ENCODE data around the gene LIMCH1.
"Not testable (repeated sequence)": the region's sequence is repeated elsewhere in the genome, so short reads cannot be mapped to it uniquely, and the experiment has no call there.

The LIMCH1 gene

DNA sequence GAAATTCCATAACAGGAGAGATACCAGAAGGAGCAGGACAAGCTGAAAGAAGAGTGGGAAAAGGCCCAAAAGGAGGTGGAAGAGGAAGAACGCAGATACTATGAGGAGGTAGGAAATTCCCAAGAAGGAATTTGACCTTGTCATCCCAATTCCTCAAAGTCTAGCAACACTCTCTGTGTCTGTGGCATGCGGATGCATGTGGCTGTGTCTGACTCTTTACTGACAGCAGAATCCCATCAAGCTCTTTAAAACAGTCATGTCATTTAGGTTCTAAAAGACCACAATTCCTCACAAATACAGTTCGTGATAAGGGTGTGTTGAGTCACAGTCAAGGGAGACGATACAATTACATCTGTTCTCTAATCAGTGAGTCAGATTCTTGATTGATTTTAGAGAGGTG is 142.0 kb downstream of the LIMCH1 start:
- Mint-ChIP-seq H3K27ac (no peak overlapping the region), H3K36me3 (ENCODE audit: low read depth) (no peaks in the 10 kb centered on the region), H3K27me3 (peaks cover 4% of the 10 kb centered on the region), H3K4me1 (ENCODE audit: low read depth) (no peaks in the 10 kb centered on the region), H3K9me3 (no peaks in the 10 kb centered on the region), H3K4me3 (no peak overlapping the region)
- intact Hi-C loops (cut with micrococcal nuclease): no loop called here

DNA sequence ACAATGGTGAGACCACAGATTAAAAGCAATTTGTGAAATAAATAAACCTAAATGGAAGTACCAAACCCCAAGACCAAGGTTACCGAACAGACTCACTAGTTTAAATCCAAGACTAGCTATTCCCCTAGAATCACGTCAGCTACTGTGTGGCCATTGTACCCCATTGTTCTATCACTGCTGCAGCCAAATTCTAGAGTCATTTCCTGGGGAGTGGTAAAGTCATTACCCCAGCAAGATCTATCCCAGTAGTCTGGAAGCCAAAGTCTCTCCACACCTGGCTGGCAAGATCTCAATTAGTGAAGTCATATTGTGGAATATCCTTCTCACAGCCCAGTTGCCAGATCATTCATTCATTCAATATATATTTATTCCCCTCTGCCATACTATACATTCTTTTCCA is 143.1 kb downstream of the LIMCH1 start:
- no peaks in the 10 kb centered on the region for H3K4me1 Mint-ChIP-seq (ENCODE audit: low read depth)
- intact Hi-C loops (cut with micrococcal nuclease): no loop called here
- no peak overlapping the region for H3K27ac Mint-ChIP-seq
- H3K36me3 Mint-ChIP-seq (ENCODE audit: low read depth): no peaks in the 10 kb centered on the region
- no peak overlapping the region for H3K4me3 Mint-ChIP-seq
- H3K27me3 Mint-ChIP-seq: peaks cover 4% of the 10 kb centered on the region
- no peaks in the 10 kb centered on the region for H3K9me3 Mint-ChIP-seq

DNA sequence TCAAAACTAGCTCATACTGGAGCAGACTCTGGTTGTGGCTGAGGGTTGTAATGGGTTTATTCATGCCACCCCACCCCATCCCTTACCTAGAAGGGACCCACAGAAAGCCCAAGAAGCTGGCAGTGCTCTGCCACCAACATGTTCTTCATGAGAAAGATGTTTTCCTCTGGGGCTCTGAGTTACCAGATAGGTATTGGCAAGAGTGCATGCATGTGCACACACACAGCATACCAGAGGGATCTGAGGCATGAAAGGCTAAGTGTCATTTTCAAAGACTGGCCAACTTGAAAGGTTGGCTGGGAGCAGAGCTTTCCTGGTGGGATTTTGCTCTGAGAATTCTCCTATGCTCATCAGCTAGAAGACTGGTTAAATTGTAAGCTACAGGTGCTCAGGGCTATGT is 145.4 kb downstream of the LIMCH1 start:
- intact Hi-C loops (cut with micrococcal nuclease): no loop called here
- Mint-ChIP-seq H3K9me3 (no peaks in the 10 kb centered on the region), H3K27me3 (peaks cover 4% of the 10 kb centered on the region), H3K4me3 (no peak overlapping the region), H3K4me1 (ENCODE audit: low read depth) (no peaks in the 10 kb centered on the region), H3K27ac (no peak overlapping the region), H3K36me3 (ENCODE audit: low read depth) (no peaks in the 10 kb centered on the region)

DNA sequence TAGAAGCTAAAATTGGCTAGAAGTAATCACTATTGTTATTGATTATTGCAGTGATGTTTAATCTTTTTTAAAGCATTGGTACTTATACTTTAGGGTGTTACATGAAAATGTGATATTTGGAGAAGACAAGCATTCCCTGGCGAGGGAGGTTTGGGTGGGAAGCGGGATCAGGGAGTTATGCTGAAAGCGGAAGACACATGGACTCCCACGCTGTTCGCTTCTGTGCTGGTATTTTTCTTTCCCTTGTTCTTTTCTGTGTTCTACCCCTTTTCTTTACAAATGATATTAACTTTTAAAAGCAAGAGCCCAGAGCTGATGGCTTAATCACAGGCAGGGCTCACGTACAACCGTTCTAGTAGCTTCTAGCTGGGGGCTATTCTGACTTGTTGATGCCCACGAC is 148.9 kb downstream of the LIMCH1 start:
- intact Hi-C loops (cut with micrococcal nuclease): no loop called here
- no peaks in the 10 kb centered on the region for H3K36me3 Mint-ChIP-seq (ENCODE audit: low read depth)
- no peaks in the 10 kb centered on the region for H3K4me1 Mint-ChIP-seq (ENCODE audit: low read depth)
- H3K4me3 Mint-ChIP-seq: no peak overlapping the region
- H3K9me3 Mint-ChIP-seq: no peaks in the 10 kb centered on the region
- H3K27me3 Mint-ChIP-seq: no peaks in the 10 kb centered on the region
- H3K27ac Mint-ChIP-seq: no peak overlapping the region

DNA sequence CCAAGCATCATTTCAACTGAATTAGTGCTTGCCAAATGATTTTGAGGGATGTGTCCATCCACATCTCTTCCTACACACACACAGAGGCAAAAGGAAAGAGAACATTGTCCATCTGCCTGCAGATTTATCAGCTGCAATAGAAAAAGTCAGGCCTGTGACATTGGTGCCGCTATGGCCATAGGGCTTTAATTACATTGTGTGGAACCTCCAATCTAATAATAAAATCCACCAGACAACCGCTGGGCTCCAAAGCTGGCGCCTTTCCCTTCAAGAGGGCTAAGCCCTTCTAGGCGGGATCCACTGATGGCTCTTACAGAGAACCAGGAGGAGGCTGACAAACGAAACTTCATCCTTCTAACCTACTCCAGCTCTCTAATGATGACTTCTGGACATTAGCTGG is 150.0 kb downstream of the LIMCH1 start:
- Mint-ChIP-seq H3K27me3 (no peaks in the 10 kb centered on the region), H3K27ac (no peak overlapping the region), H3K9me3 (no peaks in the 10 kb centered on the region), H3K4me3 (no peak overlapping the region), H3K4me1 (ENCODE audit: low read depth) (no peaks in the 10 kb centered on the region), H3K36me3 (ENCODE audit: low read depth) (no peaks in the 10 kb centered on the region)
- intact Hi-C loops (cut with micrococcal nuclease): no loop called here

- Mint-ChIP-seq H3K27me3 (peaks cover 7% of the 10 kb centered on the region), H3K27ac (no peak overlapping the region), H3K9me3 (no peaks in the 10 kb centered on the region), H3K4me1 (ENCODE audit: low read depth) (no peaks in the 10 kb centered on the region), H3K36me3 (ENCODE audit: low read depth) (no peaks in the 10 kb centered on the region), H3K4me3 (no peak overlapping the region)
- intact Hi-C loops (cut with micrococcal nuclease): loop anchor here (2.0 to 10.0 kb wide), 2 partner anchors 196 to 822 kb away; no protein-coding TSS in a partner anchor
Measured at GRCh38 chr4:41692717-41693345, 154.9 kb downstream of the LIMCH1 start.

- Mint-ChIP-seq H3K36me3 (ENCODE audit: low read depth) (no peaks in the 10 kb centered on the region), H3K27ac (no peak overlapping the region), H3K9me3 (no peaks in the 10 kb centered on the region), H3K4me3 (no peak overlapping the region), H3K4me1 (ENCODE audit: low read depth) (no peaks in the 10 kb centered on the region), H3K27me3 (peaks cover 9% of the 10 kb centered on the region)
- intact Hi-C loops (cut with micrococcal nuclease): loop anchor here (2.0 to 10.0 kb wide), 2 partner anchors 195 to 821 kb away; no protein-coding TSS in a partner anchor
Measured at GRCh38 chr4:41693629-41694028, 155.7 kb downstream of the LIMCH1 start.

DNA sequence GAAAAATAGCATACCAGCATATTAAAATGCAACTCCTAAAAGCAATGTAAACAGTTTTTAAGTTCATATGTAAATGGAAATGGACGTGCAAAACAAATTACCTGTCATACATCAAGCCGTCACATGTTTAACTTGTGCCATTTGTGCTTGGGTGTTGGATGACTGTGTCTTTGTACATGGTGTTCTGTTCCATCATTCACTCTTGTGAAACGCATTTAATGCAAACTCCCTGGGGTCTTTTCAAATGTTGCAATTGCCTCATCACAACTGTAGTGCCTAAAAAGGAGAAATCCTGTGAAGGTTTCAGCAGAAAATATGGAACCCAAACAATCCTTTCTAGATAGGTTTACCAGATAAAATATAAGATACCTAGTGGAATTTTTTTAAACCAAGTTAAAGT is 158.2 kb downstream of the LIMCH1 start:
- no peak overlapping the region for H3K4me3 Mint-ChIP-seq
- no peaks in the 10 kb centered on the region for H3K4me1 Mint-ChIP-seq (ENCODE audit: low read depth)
- no peak overlapping the region for H3K27ac Mint-ChIP-seq
- H3K27me3 Mint-ChIP-seq: peaks cover 17% of the 10 kb centered on the region
- H3K9me3 Mint-ChIP-seq: no peaks in the 10 kb centered on the region
- intact Hi-C loops (cut with micrococcal nuclease): loop anchor here (10.0 kb wide), 1 partner anchor 819 kb away; no protein-coding TSS in a partner anchor
- H3K36me3 Mint-ChIP-seq (ENCODE audit: low read depth): no peaks in the 10 kb centered on the region

GRCh38 chr4:41696763-41697162 is 158.8 kb downstream of the LIMCH1 start:
- no peaks in the 10 kb centered on the region for H3K36me3 Mint-ChIP-seq (ENCODE audit: low read depth)
- intact Hi-C loops (cut with micrococcal nuclease): loop anchor here (10.0 kb wide), 1 partner anchor 818 kb away; no protein-coding TSS in a partner anchor

DNA sequence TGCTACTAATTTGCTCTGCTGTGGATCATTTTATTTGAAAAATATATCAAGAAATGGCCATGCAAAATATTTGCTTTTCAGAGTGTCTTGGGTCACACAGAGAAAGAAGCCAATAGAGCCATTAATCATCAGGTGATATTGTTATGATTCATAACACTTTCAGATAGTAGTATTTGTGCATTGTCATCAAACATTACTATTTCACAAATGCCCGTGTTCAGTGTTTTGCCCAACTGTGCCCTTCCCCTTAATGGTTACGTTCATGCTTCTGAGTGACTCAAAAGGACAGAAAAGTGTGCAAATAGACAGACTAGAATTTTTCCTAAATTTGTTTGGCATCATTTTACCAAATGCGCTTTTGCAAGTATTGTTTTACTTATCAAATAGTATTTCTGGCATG is 164.0 kb downstream of the LIMCH1 start:
- no peak overlapping the region for H3K27ac Mint-ChIP-seq
- H3K36me3 Mint-ChIP-seq (ENCODE audit: low read depth): no peaks in the 10 kb centered on the region
- no peak overlapping the region for H3K4me3 Mint-ChIP-seq
- intact Hi-C loops (cut with micrococcal nuclease): no loop called here
- H3K4me1 Mint-ChIP-seq (ENCODE audit: low read depth): no peaks in the 10 kb centered on the region
- H3K27me3 Mint-ChIP-seq: peaks cover 33% of the 10 kb centered on the region
- no peaks in the 10 kb centered on the region for H3K9me3 Mint-ChIP-seq

More at GRCh38 chr4:41696763-41697162, 158.8 kb downstream of the LIMCH1 start:
- Mint-ChIP-seq H3K27me3 (peaks cover 17% of the 10 kb centered on the region), H3K9me3 (no peaks in the 10 kb centered on the region), H3K4me3 (no peak overlapping the region), H3K27ac (no peak overlapping the region), H3K4me1 (ENCODE audit: low read depth) (no peaks in the 10 kb centered on the region)

DNA sequence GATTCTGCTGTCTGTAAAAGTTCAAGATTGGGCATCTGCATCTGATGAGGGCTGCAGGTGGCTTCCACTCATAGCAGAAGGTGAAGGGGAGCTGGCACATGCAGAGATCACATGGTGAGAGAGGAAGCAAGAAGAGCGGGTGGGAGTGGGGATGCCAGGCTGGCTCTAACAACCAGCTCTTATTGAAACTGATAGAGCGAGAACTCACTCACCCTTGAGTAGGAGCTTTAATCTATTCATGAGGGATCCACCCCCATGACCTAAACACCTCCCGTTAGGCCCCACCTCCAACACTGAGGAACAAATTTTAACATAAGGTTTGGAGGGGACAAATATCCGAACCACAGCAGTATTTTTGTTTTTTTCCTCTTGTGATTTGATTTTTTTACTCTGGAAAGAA is 164.8 kb downstream of the LIMCH1 start:
- no peaks in the 10 kb centered on the region for H3K9me3 Mint-ChIP-seq
- peaks cover 33% of the 10 kb centered on the region for H3K27me3 Mint-ChIP-seq
- no peak overlapping the region for H3K27ac Mint-ChIP-seq
- H3K36me3 Mint-ChIP-seq (ENCODE audit: low read depth): no peaks in the 10 kb centered on the region
- intact Hi-C loops (cut with micrococcal nuclease): no loop called here
- no peaks in the 10 kb centered on the region for H3K4me1 Mint-ChIP-seq (ENCODE audit: low read depth)
- no peak overlapping the region for H3K4me3 Mint-ChIP-seq

- no peaks in the 10 kb centered on the region for H3K36me3 Mint-ChIP-seq (ENCODE audit: low read depth)
- peaks cover 35% of the 10 kb centered on the region for H3K27me3 Mint-ChIP-seq
- intact Hi-C loops (cut with micrococcal nuclease): no loop called here
- no peaks in the 10 kb centered on the region for H3K4me1 Mint-ChIP-seq (ENCODE audit: low read depth)
- H3K9me3 Mint-ChIP-seq: no peaks in the 10 kb centered on the region
- no peak overlapping the region for H3K27ac Mint-ChIP-seq
- no peak overlapping the region for H3K4me3 Mint-ChIP-seq
Measured at GRCh38 chr4:41703785-41704184, 165.8 kb downstream of the LIMCH1 start.

GRCh38 chr4:41709844-41710481 is 172.0 kb downstream of the LIMCH1 start:
- H3K9me3 Mint-ChIP-seq: no peaks in the 10 kb centered on the region
- no peaks in the 10 kb centered on the region for H3K36me3 Mint-ChIP-seq (ENCODE audit: low read depth)
- no peak overlapping the region for H3K27ac Mint-ChIP-seq
- intact Hi-C loops (cut with micrococcal nuclease): no loop called here
- H3K4me3 Mint-ChIP-seq: no peak overlapping the region
- peaks cover 10% of the 10 kb centered on the region for H3K27me3 Mint-ChIP-seq
- H3K4me1 Mint-ChIP-seq (ENCODE audit: low read depth): no peaks in the 10 kb centered on the region

- H3K9me3 Mint-ChIP-seq; H3K36me3 Mint-ChIP-seq (ENCODE audit: low read depth); H3K27me3 Mint-ChIP-seq; H3K4me1 Mint-ChIP-seq (ENCODE audit: low read depth); intact Hi-C loops (cut with micrococcal nuclease); H3K4me3 Mint-ChIP-seq; H3K27ac Mint-ChIP-seq: not testable (repeated sequence)
Measured at GRCh38 chr4:41711654-41712053, 173.7 kb downstream of the LIMCH1 start.

- Mint-ChIP-seq H3K4me1 (ENCODE audit: low read depth) (no peaks in the 10 kb centered on the region), H3K4me3 (no peak overlapping the region), H3K9me3 (no peaks in the 10 kb centered on the region), H3K27ac (no peak overlapping the region), H3K36me3 (ENCODE audit: low read depth) (no peaks in the 10 kb centered on the region), H3K27me3 (peaks cover 6% of the 10 kb centered on the region)
- intact Hi-C loops (cut with micrococcal nuclease): no loop called here
Measured at GRCh38 chr4:41712425-41712824, 174.5 kb downstream of the LIMCH1 start.
